DMS153 treated with DMSO at 0.1 percent for 48 hours (cell line): Measurements from ENCODE around the gene BEST3.
"Not testable (repeated sequence)": the region's sequence is repeated elsewhere in the genome, so short reads cannot be mapped to it uniquely, and the experiment has no call there.

Experiments used
- DNase-seq: peaks from one replicate; lab custom pipeline; 2025; ENCODE audit not compliant: unreplicated experiment; lab: John Stamatoyannopoulos, UW

Gene BEST3

DNA sequence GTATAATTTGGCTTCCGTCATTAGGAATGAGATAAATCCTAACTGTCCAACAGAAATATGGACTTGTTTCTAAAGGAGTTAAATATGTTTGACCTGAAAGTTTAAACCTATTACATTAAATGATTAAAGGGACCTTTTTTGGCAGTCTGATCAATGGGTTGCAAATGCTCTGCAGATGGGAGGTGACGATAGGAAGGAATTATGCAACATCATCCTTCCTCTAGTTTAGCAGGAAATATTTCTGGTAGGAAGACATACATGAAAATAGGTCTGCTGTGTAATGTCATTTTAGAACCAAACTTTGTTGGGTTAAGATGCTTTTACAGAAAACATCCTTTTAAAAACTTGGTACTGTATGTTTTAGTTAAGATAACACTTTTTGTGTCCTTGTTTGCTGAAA, 91.0 kb downstream of the BEST3 start:
- no peak for DNase-seq

DNA sequence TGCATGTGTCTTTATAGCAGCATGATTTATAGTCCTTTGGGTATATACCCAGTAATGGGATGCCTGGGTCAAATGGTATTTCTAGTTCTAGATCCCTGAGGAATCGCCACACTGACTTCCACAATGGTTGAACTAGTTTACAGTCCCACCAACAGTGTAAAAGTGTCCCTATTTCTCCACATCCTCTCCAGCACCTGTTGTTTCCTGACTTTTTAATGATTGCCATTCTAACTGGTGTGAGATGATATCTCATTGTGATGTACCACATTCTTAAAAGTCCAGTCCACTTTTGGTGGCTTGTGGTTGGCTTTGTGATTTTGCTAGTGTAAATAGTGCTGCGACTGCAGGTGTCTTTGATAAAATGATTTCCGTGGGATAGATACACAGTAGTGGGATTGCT, 94.8 kb downstream of the BEST3 start:
- DNase-seq, result not testable (repeated sequence)
